Measurements from ENCODE around the gene NPBWR2.

DNA sequence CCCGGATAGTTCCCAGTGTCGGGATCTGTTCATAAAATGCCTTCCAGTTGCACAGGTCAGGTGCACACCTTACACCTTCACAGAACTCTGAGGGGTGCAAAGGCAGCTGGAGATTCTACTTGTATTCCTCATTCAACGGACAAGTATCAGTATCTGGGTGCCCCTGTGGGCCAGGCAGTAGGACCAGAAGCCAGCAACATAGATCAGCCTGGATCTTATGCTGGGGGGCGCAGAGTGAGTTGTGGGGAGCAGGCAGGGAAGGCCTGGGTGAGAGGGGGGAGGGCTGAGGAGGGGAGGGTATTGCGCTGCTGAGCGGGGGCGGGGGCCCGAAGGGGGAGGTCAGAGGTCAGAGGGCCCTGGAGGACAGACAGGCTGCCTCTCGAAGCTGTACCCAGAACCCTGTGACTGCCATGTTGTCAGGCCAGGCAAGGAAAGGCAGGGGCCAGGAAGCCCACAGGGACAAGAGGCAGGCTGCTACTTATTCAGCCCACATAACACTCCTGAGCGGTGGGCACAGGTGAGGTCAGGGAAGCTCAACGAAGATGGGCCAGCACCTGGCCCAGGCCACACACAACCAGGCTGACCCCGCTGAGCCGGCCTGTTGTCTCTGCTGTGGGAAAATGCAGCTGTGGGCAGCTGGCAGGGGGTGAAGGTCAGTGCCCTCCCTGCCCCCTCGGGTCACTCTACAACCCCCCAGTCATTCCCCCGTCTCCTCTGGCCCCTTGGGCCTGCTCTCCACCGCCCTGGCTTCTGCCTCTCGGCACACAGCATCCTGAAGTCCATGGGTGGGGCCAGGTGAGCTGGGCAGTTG is 26.3 kb downstream of the NPBWR2 start:
- TF ChIP-seq RAD21 (IDR thresholded peaks at IDR 0.05; ENCODE audit: low read depth) (no peak), POLR2A (IDR thresholded peaks at IDR 0.05; ENCODE audit: borderline replicate concordance, extremely low read depth, insufficient read depth, insufficient read length) (no peak), SIN3A (IDR thresholded peaks at IDR 0.05; ENCODE audit: low read depth) (no peak), ZFX (IDR thresholded peaks at IDR 0.05) (no peak), POLR2AphosphoS5 (IDR thresholded peaks at IDR 0.05; ENCODE audit: low read depth, low read length) (no peak), CEBPB (IDR thresholded peaks at IDR 0.05; ENCODE audit: low read depth) (no peak)
- TF ChIP-seq, protein P1, sequence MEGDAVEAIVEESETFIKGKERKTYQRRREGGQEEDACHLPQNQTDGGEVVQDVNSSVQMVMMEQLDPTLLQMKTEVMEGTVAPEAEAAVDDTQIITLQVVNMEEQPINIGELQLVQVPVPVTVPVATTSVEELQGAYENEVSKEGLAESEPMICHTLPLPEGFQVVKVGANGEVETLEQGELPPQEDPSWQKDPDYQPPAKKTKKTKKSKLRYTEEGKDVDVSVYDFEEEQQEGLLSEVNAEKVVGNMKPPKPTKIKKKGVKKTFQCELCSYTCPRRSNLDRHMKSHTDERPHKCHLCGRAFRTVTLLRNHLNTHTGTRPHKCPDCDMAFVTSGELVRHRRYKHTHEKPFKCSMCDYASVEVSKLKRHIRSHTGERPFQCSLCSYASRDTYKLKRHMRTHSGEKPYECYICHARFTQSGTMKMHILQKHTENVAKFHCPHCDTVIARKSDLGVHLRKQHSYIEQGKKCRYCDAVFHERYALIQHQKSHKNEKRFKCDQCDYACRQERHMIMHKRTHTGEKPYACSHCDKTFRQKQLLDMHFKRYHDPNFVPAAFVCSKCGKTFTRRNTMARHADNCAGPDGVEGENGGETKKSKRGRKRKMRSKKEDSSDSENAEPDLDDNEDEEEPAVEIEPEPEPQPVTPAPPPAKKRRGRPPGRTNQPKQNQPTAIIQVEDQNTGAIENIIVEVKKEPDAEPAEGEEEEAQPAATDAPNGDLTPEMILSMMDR (IDR thresholded peaks at IDR 0.05 in 2 of 3, conservative IDR thresholded peaks at IDR 0.05 in 1 of 3; ENCODE audit: borderline replicate concordance in 1 of 3, insufficient read depth in 1 of 3, low read depth in 2 of 3, low read length in 2 of 3) = no peak
